Peyer's patch (tissue), 4 donors: ENCODE measurements around the gene JAK1.

Source experiments
- CTCF ChIP-seq, 6 experiments: fragments of 450-650 bp in 4 of 6; fragments of 200-600 bp in 2 of 6; sonication (generic) in 1 of 6; IDR thresholded peaks; one replicate each; pipeline ENCODE4 v1.5.1; 2017 to 2019; ENCODE audit warnings: antibody characterized with exemption in 6 of 6, mild to moderate bottlenecking in 3 of 6, moderate library complexity in 1 of 6
- POLR2A ChIP-seq, 2 donors: fragments of 450-650 bp; IDR thresholded peaks; one replicate each; pipeline ENCODE4 v1.5.1; 2017; ENCODE audit warnings: antibody characterized with exemption in 2 of 2, mild to moderate bottlenecking in 2 of 2, moderate library complexity in 2 of 2

GRCh38 chr1:64900916-64901315 lies 65.4 kb downstream of the JAK1 start:
- TF ChIP-seq CTCF (IDR thresholded peaks at IDR 0.05) (no peak), POLR2A (IDR thresholded peaks at IDR 0.05) (no peak)
